ENCODE results near the gene IL36RN.

IL36RN gene

DNA sequence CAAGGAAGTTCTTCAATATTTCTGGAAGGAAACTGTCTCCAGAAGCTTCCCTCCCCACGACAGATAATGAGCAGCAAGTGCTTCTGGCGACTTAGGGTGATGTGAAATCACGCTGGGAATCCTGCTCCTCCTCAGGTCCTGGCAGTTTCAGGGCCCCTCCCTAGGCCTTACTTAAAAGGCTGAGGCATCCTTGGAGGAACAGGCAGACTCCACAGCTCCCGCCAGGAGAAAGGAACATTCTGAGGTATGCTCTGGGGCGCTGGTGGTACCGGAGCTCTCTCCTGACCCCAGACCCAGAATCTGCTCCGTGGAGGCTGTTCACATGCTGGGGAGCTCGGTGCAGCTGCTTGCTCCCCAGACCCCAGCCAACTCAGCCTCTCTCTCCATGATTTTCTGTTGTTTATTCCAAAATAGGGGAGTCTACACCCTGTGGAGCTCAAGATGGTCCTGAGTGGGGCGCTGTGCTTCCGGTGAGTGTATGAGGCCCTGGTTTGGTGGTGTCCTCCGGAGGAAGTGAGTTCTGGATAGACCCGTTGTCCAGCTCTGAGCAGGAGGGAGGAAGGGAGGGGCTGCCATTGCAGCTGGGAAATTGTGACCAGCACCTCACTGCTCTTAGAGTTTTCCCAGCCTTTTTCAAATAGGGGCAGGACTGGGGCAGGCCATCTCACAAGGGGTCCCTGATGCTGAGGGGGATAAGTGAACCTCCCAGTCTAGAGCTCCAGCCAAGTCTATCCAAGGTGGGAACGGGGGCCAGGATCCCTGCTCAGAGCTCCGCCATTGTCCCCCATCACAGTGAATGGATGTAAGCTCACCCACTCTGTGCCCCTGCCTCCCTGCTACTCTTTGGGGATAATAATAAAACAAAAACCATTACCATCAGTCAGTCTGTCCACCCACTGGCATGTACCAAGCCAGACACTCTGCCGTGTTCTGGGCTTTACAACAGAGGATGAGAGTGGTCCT is at the start of gene IL36RN:
TSS of gene IL36RN (plus strand) at position 201 of the 963 bp plus-strand sequence. CDS start at position 442, 241 bp downstream.
- no peak for DNase-seq (ENCODE audit: low spot score)

DNA sequence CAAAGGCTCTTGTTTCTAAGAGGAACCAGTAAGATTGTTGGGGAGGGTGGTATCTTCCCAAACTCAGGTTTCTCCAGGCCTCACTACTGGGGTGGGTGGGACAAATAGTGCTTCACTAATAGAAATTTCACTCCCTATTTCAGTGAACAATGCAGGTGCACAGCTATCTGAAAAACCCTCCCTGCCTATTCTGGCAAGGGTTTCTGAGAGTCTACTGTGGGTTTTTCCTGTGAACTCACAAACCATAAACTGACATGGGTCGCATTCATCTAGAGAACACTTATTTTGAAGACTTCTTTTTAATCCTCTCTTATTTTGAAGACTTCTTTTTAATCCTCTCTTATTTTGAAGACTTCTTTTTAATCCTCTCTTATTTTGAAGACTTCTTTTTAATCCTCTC is 49.4 kb upstream of the IL36RN start:
- DNase-seq (ENCODE audit: low spot score), result no peak

DNA sequence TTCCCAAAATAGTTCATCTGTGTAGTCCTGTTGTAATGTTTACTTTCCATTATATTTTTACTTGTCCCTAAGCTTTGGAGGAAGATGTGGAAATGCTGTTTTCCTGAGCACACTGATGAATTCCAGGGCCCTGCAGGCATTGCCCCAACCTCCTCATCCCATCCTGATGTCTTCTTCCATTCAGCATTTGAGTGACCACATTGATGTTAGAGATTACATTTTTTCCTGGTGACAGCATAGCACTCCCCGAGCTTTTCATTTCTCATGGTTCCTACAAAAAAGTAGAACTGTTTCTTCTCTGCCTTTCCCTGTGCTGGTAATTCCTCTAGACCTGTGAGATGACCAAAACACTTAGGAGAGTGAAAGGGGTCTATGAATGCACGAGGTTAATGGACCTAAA is 48.9 kb upstream of the IL36RN start:
- no peak for DNase-seq (ENCODE audit: low spot score)

DNA sequence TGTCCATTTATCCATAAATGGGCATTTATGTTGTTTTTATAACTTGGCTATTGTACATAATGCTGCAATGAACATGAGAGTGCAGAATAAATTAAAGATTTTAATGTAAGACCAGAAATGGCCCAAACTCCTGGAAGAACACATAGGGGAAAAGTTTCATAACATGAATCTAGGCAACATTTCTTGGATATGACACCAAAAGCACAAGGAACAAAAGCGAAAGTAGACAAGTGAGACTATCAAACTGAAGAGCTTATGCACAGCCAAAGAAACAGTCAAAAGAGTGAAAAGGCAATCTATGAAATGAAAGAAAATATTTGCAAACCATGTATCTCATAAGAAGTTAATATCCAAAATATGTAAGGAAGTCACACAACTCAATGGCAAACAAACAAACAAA is 47.9 kb upstream of the IL36RN start:
- DNase-seq (ENCODE audit: low spot score), result no peak

DNA sequence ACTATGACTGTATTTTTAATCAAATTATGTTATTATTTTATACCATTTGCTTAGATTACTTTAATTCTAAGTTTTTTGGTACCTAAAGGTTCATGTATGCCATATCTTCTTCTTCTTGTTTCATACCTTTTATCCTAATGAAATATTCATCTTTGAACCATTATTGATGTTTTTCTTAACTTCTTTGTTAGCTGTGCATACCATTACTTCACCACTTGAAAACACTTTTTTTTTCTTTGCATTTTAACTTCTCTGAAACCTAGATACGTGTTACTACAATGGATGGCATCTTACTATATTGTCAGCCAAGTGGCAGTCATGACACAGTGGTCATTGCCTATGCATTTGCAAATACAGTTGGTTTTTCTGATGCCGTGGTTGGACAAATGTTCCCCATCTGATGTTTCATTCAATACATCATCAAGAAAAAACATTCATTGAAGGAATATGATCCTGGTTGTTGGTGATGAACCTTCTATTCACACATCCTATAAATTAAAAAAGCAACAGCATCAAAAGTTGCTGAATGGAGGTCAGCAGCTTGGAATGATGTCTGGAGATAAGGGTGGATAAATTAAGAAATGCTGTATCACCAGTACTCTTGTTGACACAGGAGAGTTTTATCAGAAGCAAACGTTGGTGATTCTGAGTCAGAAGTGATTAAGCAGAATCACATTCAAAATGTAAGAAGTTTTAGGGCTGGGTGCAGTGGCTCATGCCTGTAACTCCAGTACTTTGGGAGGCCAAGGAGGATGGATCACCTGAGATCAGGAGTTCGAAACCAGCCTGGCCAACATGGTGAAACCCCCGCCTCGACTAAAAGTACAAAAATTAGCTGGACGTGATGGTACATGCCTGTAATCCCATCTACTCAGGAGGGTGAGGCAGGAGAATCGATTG is 46.3 kb upstream of the IL36RN start:
- DNase-seq (ENCODE audit: low spot score), result no peak

DNA sequence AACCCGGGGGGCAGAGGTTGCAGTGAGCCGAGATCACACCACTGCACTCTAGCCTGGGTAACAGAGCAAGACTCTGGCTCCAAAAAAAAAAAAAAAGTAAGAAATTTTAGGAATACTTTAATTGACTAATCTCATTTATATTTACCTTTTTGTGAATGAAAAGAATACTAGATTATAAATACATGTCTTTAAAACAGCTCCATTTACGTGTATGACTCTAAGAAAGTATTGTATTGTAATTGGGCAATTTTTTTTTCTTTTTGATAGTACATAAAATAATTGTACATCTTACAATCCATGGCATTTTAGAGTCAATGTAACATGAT is 45.7 kb upstream of the IL36RN start:
- no peak for DNase-seq (ENCODE audit: low spot score)

DNA sequence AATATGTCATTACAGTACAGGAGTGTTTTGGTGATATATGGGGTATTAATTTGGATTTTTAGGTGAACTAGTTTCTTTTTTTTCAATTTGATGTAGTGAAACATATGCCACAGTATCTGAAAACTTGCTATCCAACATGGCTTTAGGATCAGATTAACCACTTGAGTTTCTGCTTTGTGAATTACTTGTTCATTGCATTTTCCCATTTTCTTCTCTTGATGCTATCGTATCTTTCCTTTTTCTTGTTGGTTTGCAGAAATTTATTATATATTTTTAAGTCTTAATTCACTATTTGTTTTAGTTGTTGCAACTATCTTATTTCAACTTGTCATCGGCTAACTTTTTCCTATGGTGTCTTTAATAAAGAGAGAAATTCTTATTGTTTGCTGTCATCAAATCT is 44.9 kb upstream of the IL36RN start:
- no peak for DNase-seq (ENCODE audit: low spot score)

DNA sequence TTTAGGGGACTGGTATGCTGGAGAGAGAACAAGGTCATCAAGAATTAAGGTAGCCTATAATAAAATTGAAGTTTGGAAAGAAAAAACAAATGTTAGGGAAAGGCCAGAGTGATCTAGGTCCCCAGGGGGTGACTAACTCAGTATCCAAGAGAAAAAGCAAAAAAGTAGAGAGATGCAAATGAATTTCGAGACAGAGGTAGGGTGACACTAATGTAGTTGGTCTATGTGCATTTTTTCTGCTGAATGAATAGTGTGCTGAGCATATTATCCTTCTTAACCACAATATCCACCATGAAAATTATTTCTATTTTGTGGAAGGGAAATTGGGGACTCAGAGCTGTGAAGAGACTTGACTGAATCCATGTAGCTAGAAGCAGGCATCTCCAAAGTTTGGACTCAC is 44.0 kb upstream of the IL36RN start:
- DNase-seq (ENCODE audit: low spot score), result no peak

DNA sequence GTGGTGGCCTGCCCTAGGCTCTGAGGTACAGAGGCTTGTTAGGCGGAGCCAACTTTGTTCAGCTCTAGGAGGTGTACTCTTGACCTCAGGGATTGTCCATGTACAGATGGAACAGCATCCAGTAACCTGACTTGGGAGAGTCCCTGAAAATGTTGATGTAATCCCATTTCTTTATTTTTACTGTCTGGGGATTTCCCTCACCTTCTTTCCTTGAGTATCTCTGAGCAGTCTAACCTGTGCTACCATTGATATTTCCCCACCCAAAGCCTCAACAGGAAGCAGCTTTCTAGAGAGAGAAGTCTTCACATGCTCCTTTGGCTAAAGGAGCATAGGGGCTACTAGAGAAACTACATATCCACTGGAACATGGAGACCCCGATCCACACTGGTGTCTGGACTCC is 43.3 kb upstream of the IL36RN start:
- DNase-seq (ENCODE audit: low spot score), result no peak

DNA sequence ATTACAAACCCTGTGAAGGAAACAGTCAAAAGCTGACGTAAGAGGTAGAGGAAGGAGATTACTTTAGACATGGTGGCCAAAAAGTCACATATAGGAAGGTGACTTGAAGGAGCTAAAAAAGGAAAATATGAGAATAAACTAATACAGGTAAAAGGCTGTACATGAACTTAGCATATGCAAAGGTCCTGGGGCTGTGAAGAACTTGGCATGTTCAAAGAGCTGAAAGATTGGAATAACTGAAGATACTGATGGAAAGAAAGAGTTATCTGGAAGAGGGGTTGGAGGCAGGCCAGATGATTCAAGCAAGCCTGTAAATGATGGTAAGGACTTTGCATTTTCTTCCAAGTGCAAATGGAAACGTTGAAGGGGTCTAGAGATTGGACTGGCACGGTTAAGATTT is 40.5 kb upstream of the IL36RN start:
- no peak for DNase-seq (ENCODE audit: low spot score)

DNA sequence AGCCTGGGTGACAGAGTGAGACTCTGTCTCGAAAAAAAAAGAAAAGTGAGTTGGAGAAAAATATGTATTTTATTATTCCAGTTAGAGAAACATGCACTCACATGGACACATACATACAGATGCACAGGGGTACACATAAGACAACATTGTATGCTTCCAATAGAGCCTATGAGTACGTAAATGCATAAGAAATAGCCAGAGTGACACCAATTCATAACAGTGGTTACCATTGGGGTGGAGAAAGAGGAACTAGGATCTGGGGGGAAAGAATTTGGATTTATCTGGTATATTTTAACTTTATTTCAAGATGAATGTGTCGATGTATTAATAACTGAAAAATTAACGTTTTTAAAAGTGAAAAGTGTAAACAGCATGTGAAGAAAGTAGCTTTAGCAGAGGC is 37.7 kb upstream of the IL36RN start:
- DNase-seq (ENCODE audit: low spot score), result no peak

DNA sequence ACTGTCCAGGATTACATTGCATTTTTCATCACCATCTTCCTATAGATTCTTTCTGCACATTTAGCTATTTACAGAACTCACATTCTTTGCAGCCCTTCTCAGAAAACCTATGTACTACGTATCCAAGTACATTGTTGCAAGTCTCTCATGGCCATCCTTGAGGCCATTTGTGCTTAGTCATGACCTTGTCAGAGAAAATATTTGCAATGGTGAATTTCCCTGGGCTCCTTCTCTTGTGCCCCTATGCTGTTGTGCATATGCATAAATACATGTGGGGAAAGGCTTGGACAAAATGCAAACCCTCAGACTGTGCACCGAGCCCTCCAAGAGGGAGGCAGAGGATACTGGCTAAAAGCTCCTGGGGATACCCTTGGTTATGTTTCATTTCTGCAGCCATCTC is 34.2 kb upstream of the IL36RN start:
- no peak for DNase-seq (ENCODE audit: low spot score)

DNA sequence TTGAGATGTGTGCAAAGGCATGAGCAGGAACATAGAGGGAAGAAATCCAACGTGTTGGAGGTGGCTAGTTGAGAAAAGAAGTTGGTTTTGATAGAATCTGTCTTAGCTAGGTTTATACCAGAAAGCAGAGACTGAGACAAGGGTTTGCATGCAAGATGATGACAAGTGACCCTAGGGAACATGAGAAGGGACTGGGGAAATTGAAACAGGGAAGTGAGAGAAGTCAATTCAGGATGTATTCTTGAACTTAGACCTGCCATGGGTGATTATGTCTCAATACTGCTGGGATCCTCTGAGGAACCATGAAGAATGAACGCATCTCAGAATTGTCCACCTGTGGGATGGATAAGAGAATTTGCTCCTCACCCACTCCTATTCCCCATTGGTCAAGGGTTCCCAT is 33.3 kb upstream of the IL36RN start:
- no peak for DNase-seq (ENCODE audit: low spot score)

DNA sequence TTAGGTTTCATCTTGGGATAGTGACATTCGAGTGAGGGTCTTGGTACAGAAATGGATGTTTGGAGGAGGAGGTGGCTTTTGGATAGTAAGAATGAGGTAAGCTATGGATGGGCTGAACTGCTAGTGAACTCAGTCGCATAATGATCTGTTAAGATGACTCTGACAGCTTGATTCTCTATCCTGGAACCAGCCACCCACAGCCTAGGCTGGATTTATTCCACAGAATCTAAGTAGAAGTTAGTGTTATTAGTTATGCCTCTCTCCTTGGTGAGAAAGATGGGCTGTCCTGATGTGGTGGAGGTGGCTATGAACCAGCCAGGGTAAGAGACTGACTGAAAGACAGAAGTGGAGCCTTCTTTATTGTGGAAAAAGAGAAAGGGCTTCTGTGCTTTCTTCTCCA is 31.3 kb upstream of the IL36RN start:
- DNase-seq (ENCODE audit: low spot score), result no peak

DNA sequence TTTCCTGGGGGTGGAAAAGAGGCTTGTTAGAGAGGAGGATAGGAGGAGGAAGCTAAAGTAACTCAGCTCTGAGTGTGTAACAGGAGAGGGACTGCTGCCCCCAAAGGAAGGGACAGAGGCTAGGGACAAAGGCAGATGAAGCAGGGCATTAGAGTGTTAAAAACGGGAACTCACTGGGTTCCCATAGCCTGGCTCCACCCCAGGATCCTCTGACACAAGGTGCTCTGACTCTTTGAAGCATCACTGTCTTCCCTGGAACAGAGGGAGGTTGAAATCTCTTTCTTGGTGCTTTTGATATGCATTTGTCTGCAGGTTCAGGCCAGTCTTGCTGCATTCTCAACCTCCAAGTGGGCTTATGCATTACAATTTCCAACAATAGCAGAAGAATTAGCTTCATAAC is 30.9 kb upstream of the IL36RN start:
- DNase-seq (ENCODE audit: low spot score), result no peak

DNA sequence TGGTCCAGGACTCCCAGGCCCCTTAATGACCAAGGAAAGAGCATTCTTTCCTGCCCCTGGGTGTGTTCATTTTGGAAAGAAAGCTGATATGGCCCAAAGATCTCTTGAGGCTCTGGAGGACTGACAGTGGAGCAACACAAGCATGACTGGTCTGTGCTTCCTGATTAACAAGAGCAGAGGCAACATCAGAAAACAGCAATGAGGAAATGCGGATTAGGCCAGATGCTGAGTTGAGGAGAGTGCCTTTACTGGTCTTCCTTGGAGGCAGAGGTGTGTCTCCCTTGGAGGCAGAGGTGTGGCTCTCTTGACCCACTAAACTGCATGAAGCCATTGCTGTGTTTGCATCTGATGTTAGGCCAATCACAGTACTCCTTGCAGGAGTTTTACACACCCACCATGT is 26.3 kb upstream of the IL36RN start:
- DNase-seq (ENCODE audit: low spot score), result no peak

DNA sequence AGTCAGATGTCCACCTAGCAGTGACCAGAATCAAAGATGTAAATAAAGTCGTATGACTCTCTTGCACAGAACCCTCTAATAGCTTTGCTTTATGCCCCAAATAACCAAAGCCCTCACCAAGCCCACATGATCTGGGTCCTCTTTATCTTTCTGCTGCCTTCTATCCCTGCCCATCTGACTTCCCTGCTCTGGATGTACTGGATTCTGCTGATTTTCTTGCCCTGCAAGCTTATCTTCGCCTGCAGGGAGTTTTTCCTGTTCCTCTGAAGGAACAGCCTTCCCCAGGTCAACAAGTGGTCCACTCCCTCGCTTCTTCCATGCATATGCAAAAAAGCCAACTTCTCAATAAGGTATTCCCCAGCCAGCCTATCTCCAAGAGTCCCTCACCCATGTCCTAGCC is 25.0 kb upstream of the IL36RN start:
- no peak for DNase-seq (ENCODE audit: low spot score)

DNA sequence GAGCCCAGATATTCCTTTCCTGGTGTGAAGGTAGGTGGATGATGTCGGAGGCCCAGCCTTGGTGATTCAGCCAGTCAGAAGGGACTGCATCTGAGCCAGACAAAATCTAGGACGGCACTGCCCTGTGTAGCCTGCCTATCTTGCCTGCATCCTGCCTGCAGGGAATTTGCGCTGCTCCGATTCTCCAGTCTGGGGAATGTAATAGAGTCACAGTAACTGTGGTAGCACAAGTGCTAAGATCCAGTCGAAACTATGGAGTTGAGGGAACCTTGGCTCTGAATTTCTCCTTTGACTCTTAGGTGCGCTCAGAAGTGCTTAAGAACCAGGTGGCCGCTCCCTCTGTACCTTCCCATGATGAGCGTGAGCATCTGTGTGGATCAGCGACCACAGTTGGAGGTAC is 22.2 kb upstream of the IL36RN start:
- no peak for DNase-seq (ENCODE audit: low spot score)

DNA sequence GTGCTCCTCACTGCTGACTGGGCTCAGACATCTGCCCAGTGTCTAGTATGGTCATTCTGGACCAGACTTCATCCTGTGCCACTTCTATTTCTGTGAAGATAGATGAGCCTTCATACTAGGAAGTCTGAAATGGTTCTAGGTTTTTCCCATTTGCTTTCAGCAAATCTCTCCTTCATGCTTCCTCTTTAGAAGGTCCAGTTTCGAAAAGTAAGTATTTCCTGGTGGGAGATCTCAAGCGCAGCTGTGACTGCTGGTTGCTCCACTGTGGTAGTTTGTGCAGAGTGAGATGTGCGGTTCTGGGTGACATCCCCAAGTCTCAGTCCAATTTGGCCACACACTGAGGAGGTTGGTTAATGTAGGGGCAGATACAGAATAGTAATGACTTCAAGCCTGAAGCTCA is 20.7 kb upstream of the IL36RN start:
- no peak for DNase-seq (ENCODE audit: low spot score)

DNA sequence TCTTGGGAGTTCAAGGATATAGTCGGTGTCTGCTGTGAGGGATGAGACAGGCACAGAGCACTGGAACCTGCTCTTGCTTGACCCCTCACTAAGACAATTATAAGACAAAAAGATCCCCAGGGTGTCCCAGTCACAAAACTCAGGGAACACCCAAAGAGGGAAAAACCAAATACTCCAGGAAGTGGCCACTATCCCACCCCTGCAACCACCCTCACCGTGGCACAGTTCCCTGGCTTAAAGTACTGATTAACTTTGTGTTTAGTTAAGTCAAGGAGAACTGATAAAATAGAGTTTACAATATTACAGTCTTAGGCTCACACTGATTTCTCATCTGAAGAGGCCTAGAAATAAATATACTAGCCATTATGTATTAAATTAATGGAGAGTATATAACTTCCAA is 19.8 kb upstream of the IL36RN start:
- no peak for DNase-seq (ENCODE audit: low spot score)

DNA sequence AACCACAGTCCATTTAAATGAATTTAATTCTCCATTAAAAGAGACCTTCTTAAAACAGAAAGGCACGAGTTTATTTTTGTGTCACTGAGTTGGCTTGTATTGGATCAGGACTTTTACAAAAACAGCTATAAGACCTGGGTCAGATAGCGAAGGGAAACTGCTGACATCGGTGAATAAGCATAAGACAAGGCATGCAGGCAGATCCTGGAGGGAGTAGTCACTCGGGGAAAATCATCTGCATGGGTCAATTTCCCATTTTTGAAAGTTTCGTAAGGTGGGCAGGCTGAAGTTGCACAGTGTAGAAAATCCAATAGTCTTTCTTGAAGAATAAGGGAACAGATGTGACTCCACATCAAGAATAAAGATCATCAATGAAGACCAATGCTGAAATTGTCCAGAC is 19.3 kb upstream of the IL36RN start:
- DNase-seq (ENCODE audit: low spot score), result no peak

DNA sequence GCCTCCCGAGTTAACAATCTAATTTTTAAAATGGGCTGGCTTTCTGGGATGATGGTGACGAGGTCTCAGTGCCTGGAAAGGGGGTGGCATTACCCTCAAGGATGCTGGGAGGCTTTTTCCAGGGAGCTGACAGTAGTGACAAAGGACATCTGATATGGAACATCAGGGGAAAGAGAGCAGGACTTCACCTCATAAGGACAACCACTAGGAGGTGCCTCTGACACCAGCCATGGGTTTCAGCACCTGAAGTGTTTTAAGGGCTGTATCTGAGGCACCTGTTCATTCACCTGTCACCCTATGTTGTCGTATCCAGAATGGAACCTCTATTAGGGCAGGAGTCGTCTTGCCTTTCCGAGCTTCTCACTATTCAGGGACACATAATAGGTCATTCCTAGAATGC is 17.1 kb upstream of the IL36RN start:
- DNase-seq (ENCODE audit: low spot score), result no peak

DNA sequence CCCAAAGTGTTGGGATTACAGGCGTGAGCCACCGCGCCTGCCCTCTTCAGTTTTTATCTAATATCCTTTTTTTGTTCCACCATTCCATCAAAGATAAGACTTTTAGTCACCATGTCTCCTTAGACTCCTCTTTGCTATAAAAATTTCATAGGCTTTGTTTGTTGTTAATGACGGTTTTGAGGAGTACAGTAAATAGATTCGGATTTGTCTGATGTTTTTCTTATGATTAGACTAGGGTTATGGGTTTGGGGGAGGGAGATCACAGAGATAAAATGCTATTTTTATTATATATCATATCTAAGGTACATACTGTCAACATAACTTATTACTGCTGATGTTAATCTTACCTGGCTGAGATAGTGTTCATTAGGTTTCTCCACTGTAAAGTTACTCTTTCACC is 12.5 kb upstream of the IL36RN start:
- DNase-seq (ENCODE audit: low spot score), result no peak

All from kidney capillary endothelial cell (primary cell).